WTC11 (cell line): ENCODE measurements around the gene ABHD15. TPM values are rescaled to one million over a fixed set of nuclear protein-coding genes. Genes with fewer than 3 reads are reported as not detected.

ENCODE experiments used
- ATAC-seq: fragments of 200-7000 bp; cut with Tn5 transposase; 2 replicates; pipeline ENCODE4 v1.10.0; 2021; ENCODE audit warnings: mild to moderate bottlenecking, moderate library complexity
- CTCF ChIA-PET: fragments of 300-600 bp; sonication (Branson Sonifier 250); formaldehyde crosslinking; loops from one replicate; lab custom pipeline; 2021; ENCODE audit warnings: antibody characterized with exemption; lab: Charles Lee
- POLR2A ChIA-PET: fragments of 350-600 bp; sonication (Branson Sonifier 250); formaldehyde crosslinking; loops from one replicate; lab custom pipeline; 2021; ENCODE audit warnings: antibody characterized with exemption; lab: Charles Lee
- DNase-seq: peaks from one replicate; pipeline ENCODE4 v3.0.0; 2021; ENCODE audit warnings: low spot score
- H3K27ac Mint-ChIP-seq: 2 replicates; pipeline ENCODE4 v1.8.0; 2021; ENCODE audit warnings: mixed read lengths
- H3K27me3 Mint-ChIP-seq: 2 replicates; pipeline ENCODE4 v1.8.0; 2021; ENCODE audit warnings: low read depth, mild to moderate bottlenecking, moderate library complexity, mixed read lengths
- H3K36me3 Mint-ChIP-seq: 2 replicates; pipeline ENCODE4 v1.8.0; 2021; ENCODE audit warnings: mixed read lengths
- H3K4me1 Mint-ChIP-seq: 2 replicates; pipeline ENCODE4 v1.8.0; 2022; ENCODE audit warnings: mixed read lengths
- H3K4me3 Mint-ChIP-seq: 2 replicates; pipeline ENCODE4 v1.8.0; 2021; ENCODE audit warnings: mild to moderate bottlenecking, moderate library complexity, mixed read lengths
- H3K9me3 Mint-ChIP-seq: 2 replicates; pipeline ENCODE4 v1.8.0; 2021; ENCODE audit warnings: mixed read lengths
- CBFB ChIP-seq: sonication (generic); formaldehyde crosslinking; IDR thresholded peaks from 2 replicates; pipeline ENCODE4 v1.8.1; 2022; ENCODE audit warnings: mild to moderate bottlenecking, low read depth, missing genetic modification reagents
- E2F1 ChIP-seq: sonication (generic); formaldehyde crosslinking; IDR thresholded peaks from 2 replicates; pipeline ENCODE4 v1.8.0; 2022; ENCODE audit warnings: mild to moderate bottlenecking, missing genetic modification reagents
- ETV6 ChIP-seq: sonication (generic); formaldehyde crosslinking; IDR thresholded peaks from 2 replicates; pipeline ENCODE4 v1.8.1; 2022; ENCODE audit warnings: mild to moderate bottlenecking, missing genetic modification reagents
- FOXK1 ChIP-seq: sonication (generic); formaldehyde crosslinking; IDR thresholded peaks from 2 replicates; pipeline ENCODE4 v1.8.0; 2022; ENCODE audit warnings: mild to moderate bottlenecking, moderate library complexity, missing genetic modification reagents
- FOXP1 ChIP-seq: sonication (generic); formaldehyde crosslinking; IDR thresholded peaks from 2 replicates; pipeline ENCODE4 v1.8.0; 2022; ENCODE audit warnings: missing genetic modification reagents, mild to moderate bottlenecking, moderate library complexity, borderline replicate concordance
- JUN ChIP-seq: sonication (generic); formaldehyde crosslinking; IDR thresholded peaks from 2 replicates; pipeline ENCODE4 v1.8.0; 2023; ENCODE audit warnings: mild to moderate bottlenecking, missing genetic modification reagents
- MAX ChIP-seq: sonication (generic); formaldehyde crosslinking; IDR thresholded peaks from 2 replicates; pipeline ENCODE4 v1.8.0; 2022; ENCODE audit warnings: mild to moderate bottlenecking, missing genetic modification reagents
- MLX ChIP-seq: sonication (generic); formaldehyde crosslinking; IDR thresholded peaks from 2 replicates; pipeline ENCODE4 v1.8.1; 2023; ENCODE audit warnings: mild to moderate bottlenecking, missing genetic modification reagents, moderate library complexity
- NFE2L1 ChIP-seq: sonication (generic); formaldehyde crosslinking; IDR thresholded peaks from 2 replicates; pipeline ENCODE4 v1.8.1; 2023; ENCODE audit warnings: missing genetic modification reagents
- NFYB ChIP-seq: sonication (generic); formaldehyde crosslinking; conservative IDR thresholded peaks from 2 replicates; pipeline ENCODE4 v1.8.0; 2022; ENCODE audit warnings: low read depth, missing genetic modification reagents
- SMAD3 ChIP-seq: sonication (generic); formaldehyde crosslinking; IDR thresholded peaks from 2 replicates; pipeline ENCODE4 v1.8.0; 2022; ENCODE audit warnings: missing genetic modification reagents, mild to moderate bottlenecking, borderline replicate concordance
- USF2 ChIP-seq: sonication (generic); formaldehyde crosslinking; IDR thresholded peaks from 2 replicates; pipeline ENCODE4 v1.8.1; 2023; ENCODE audit warnings: mild to moderate bottlenecking, missing genetic modification reagents, moderate library complexity
- ZBTB21 ChIP-seq: sonication (generic); formaldehyde crosslinking; IDR thresholded peaks from 2 replicates; pipeline ENCODE4 v1.8.1; 2023; ENCODE audit warnings: mild to moderate bottlenecking, missing genetic modification reagents, borderline replicate concordance
- ZNF532 ChIP-seq: fragments of 250-450 bp; sonication (Bioruptor Pico); IDR thresholded peaks from 2 replicates; pipeline ENCODE4 v1.9.0; 2021; ENCODE audit warnings: mild to moderate bottlenecking, borderline replicate concordance
- ZSCAN18 ChIP-seq: fragments of 250-450 bp; sonication (Bioruptor Pico); IDR thresholded peaks from 2 replicates; pipeline ENCODE4 v2.1.2; 2022; ENCODE audit warnings: mild to moderate bottlenecking, moderate library complexity
- total RNA-seq: library from RNA; stranded (reverse); gene quantifications from 3 replicates; pipeline ENCODE4 v1.2.3, GENCODE V29; 2021

Gene ABHD15
- total RNA-seq, 1 experiment from 2014 or later = 2.8 TPM

- no peak for ATAC-seq
- peak overlapping the region; percentile 67; the same call in 1 of the 2 replicates for H3K27ac Mint-ChIP-seq
These were observed 12.0 kb upstream of the ABHD15 start for GRCh38 chr17:29578626-29579485.

More at GRCh38 chr17:29578626-29579485, 12.0 kb upstream of the ABHD15 start:
- ChIA-PET CTCF (interaction anchor here (0.6 to 4.5 kb wide), 5 partner anchors 8 to 39 kb away, joined by 3 to 72 read pairs (median 4); partner anchors contain the start of gene ANKRD13B), POLR2A (no interaction called here)
- H3K4me1 Mint-ChIP-seq = peaks cover 5% of the 10 kb centered on the region
- H3K9me3 Mint-ChIP-seq = no peaks in the 10 kb centered on the region
- no peaks in the 10 kb centered on the region for H3K27me3 Mint-ChIP-seq
- TF ChIP-seq SMAD3 (CRISPR knock-in tag) (no peak), ZBTB21 (CRISPR knock-in tag) (no peak), MAX (no peak), CBFB (CRISPR knock-in tag) (no peak), NFE2L1 (CRISPR knock-in tag) (no peak), MLX (CRISPR knock-in tag) (no peak), USF2 (no peak), E2F1 (CRISPR knock-in tag) (no peak), FOXP1 (no peak), ZSCAN18 (no peak), FOXK1 (CRISPR knock-in tag) (no peak), ETV6 (CRISPR knock-in tag) (no peak), ZNF532 (CRISPR knock-in tag) (no peak), JUN (no peak), NFYB (no peak)
- TF ChIP-seq, all 79 proteins: peak for 0
- DNase-seq = no peak
- H3K36me3 Mint-ChIP-seq = peaks cover 44% of the 10 kb centered on the region
- H3K4me3 Mint-ChIP-seq = no peak overlapping the region
